ENCODE data around the gene PPARD. TPM values are rescaled to one million over a fixed set of nuclear protein-coding genes. Genes with fewer than 3 reads are reported as not detected.

The PPARD gene
- total RNA-seq, 1 donor from 2014 or later, result 4.9 TPM

- no peak overlapping the region for H3K27ac Mint-ChIP-seq
- Histone ChIP-seq H2AFZ (replicated peaks) (no peak overlapping the region), H3K4me1 (peaks cover 13% of the 10 kb centered on the region), H3K4me2 (no peak overlapping the region), H3K27ac (no peak overlapping the region), H3K9ac (no peak overlapping the region), H3K9me3 (ENCODE audit: low read depth) (no peaks in the 10 kb centered on the region), H3K36me3 (no peaks in the 10 kb centered on the region), H3K27me3 (no peaks in the 10 kb centered on the region), H3K79me2 (ENCODE audit: low read depth) (no peaks in the 10 kb centered on the region), H3K4me3 (no peak overlapping the region), H4K20me1 (ENCODE audit: low read depth) (no peaks in the 10 kb centered on the region), H3F3A (ENCODE audit: low read depth) (no peaks in the 10 kb centered on the region)
- no peak overlapping the region for H3K4me3 Mint-ChIP-seq
- H3K27me3 Mint-ChIP-seq (ENCODE audit: insufficient read depth, low read depth), result peaks cover 5% of the 10 kb centered on the region
- TF ChIP-seq EZH2phosphoT487 (IDR thresholded peaks at IDR 0.05) (no peak), CTCF (IDR thresholded peaks at IDR 0.05) (no peak), EZH2 (IDR thresholded peaks at IDR 0.05) (no peak)
- peaks cover 33% of the 10 kb centered on the region for H3K36me3 Mint-ChIP-seq
- DNase-seq (ENCODE audit: low spot score), result no peak
- H3K9me3 Mint-ChIP-seq, result no peaks in the 10 kb centered on the region
- H3K4me1 Mint-ChIP-seq, result peaks cover 21% of the 10 kb centered on the region
Observed at GRCh38 chr6:35356391-35356790, 14.0 kb downstream of the PPARD start.

GRCh38 chr6:35357677-35358076 lies 15.3 kb downstream of the PPARD start:
- H3F3A ChIP-seq (ENCODE audit: low read depth), result no peaks in the 10 kb centered on the region
- Mint-ChIP-seq H3K4me3 (no peak overlapping the region), H3K36me3 (peaks cover 23% of the 10 kb centered on the region), H3K27ac (no peak overlapping the region), H3K27me3 (ENCODE audit: insufficient read depth, low read depth) (peaks cover 5% of the 10 kb centered on the region), H3K4me1 (peaks cover 31% of the 10 kb centered on the region), H3K9me3 (no peaks in the 10 kb centered on the region)
- H3K9ac ChIP-seq, result no peak overlapping the region
- no peaks in the 10 kb centered on the region for H3K9me3 ChIP-seq (ENCODE audit: low read depth)
- H3K4me3 ChIP-seq, result no peak overlapping the region
- TF ChIP-seq CTCF (IDR thresholded peaks at IDR 0.05), result no peak
- no peak for TF ChIP-seq EZH2phosphoT487 (IDR thresholded peaks at IDR 0.05)
- no peak for TF ChIP-seq EZH2 (IDR thresholded peaks at IDR 0.05)
- no peaks in the 10 kb centered on the region for H3K36me3 ChIP-seq
- H2AFZ ChIP-seq (replicated peaks), result no peak overlapping the region
- no peak for DNase-seq (ENCODE audit: low spot score)
- H4K20me1 ChIP-seq (ENCODE audit: low read depth), result no peaks in the 10 kb centered on the region
- H3K4me1 ChIP-seq, result peaks cover 14% of the 10 kb centered on the region
- no peak overlapping the region for H3K27ac ChIP-seq
- H3K79me2 ChIP-seq (ENCODE audit: low read depth), result no peaks in the 10 kb centered on the region
- H3K4me2 ChIP-seq, result no peak overlapping the region
- no peaks in the 10 kb centered on the region for H3K27me3 ChIP-seq

GRCh38 chr6:35358086-35358485 lies 15.7 kb downstream of the PPARD start:
- H3K4me3 Mint-ChIP-seq, result no peak overlapping the region

More at GRCh38 chr6:35358086-35358485, 15.7 kb downstream of the PPARD start:
- DNase-seq (ENCODE audit: low spot score), result no peak
- Histone ChIP-seq H4K20me1 (ENCODE audit: low read depth) (no peaks in the 10 kb centered on the region), H3K27me3 (no peaks in the 10 kb centered on the region), H3F3A (ENCODE audit: low read depth) (no peaks in the 10 kb centered on the region), H3K36me3 (no peaks in the 10 kb centered on the region), H3K4me3 (no peak overlapping the region), H3K9ac (no peak overlapping the region), H3K4me2 (no peak overlapping the region), H3K27ac (no peak overlapping the region), H3K79me2 (ENCODE audit: low read depth) (no peaks in the 10 kb centered on the region), H3K4me1 (peaks cover 18% of the 10 kb centered on the region), H3K9me3 (ENCODE audit: low read depth) (no peaks in the 10 kb centered on the region), H2AFZ (replicated peaks) (no peak overlapping the region)
- no peaks in the 10 kb centered on the region for H3K9me3 Mint-ChIP-seq
- no peak overlapping the region for H3K27ac Mint-ChIP-seq
- peaks cover 5% of the 10 kb centered on the region for H3K27me3 Mint-ChIP-seq (ENCODE audit: insufficient read depth, low read depth)
- H3K4me1 Mint-ChIP-seq, result peaks cover 34% of the 10 kb centered on the region
- TF ChIP-seq EZH2 (IDR thresholded peaks at IDR 0.05) (no peak), EZH2phosphoT487 (IDR thresholded peaks at IDR 0.05) (no peak), CTCF (IDR thresholded peaks at IDR 0.05) (no peak)
- peaks cover 19% of the 10 kb centered on the region for H3K36me3 Mint-ChIP-seq
